ENCODE data around the gene KHK. TPM values are rescaled to one million over a fixed set of nuclear protein-coding genes. Genes with fewer than 3 reads are reported as not detected.
A peak's percentile ranks its signal among the peaks of the same experiment; 100 is the strongest.

KHK gene
- total RNA-seq, result 1 to 10 TPM in 1 of 2 donors, under 1 TPM in 1; 0.91 to 7.0 TPM

DNA sequence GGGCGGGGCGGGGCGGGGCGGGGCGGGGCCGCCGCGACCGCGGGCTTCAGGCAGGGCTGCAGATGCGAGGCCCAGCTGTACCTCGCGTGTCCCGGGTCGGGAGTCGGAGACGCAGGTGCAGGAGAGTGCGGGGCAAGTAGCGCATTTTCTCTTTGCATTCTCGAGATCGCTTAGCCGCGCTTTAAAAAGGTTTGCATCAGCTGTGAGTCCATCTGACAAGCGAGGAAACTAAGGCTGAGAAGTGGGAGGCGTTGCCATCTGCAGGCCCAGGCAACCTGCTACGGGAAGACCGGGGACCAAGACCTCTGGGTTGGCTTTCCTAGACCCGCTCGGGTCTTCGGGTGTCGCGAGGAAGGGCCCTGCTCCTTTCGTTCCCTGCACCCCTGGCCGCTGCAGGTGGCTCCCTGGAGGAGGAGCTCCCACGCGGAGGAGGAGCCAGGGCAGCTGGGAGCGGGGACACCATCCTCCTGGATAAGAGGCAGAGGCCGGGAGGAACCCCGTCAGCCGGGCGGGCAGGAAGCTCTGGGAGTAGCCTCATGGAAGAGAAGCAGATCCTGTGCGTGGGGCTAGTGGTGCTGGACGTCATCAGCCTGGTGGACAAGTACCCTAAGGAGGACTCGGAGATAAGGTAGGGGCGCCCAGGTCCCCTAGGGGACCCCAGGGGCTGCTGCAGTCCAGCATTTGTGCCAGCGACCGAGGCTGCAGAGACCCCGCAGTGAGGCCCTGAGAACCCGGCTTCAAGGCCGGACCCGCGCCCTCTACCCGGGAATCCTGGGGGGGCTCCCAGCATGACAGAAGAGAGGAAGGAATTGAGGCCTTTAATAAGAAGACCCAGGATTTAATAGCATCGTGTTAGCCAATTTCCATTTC, at the start of gene KHK:
TSS of gene KHK (plus strand) at position 49 of the 870 bp plus-strand sequence. CDS start at position 537, 488 bp downstream.
- intact Hi-C loops (cut with DNase I), result loop anchor here (5.0 kb wide), 1 partner anchor 125 kb away; no protein-coding TSS in a partner anchor
- H3K27ac ChIP-seq, result peak within 1 kb of the TSS; percentile 71 to 80
- 13% methylated on average over 44 of the region's 54 CpGs for WGBS
- H3K4me3 ChIP-seq, result peak within 1 kb of the TSS; percentile 38 to 56
- DNase-seq (ENCODE audit: low spot score), result no peak
- H3K9me3 ChIP-seq, result no peaks in the 10 kb centered on the region
- no peaks in the 10 kb centered on the region for H3K4me1 ChIP-seq (replicated peaks)
- H3K27me3 ChIP-seq (replicated peaks; ENCODE audit: insufficient read depth), result no peaks in the 10 kb centered on the region
- no peak for TF ChIP-seq POLR2A (IDR thresholded peaks at IDR 0.05)
- TF ChIP-seq POLR2AphosphoS5 (IDR thresholded peaks at IDR 0.05), result no peak
- TF ChIP-seq, protein P1, sequence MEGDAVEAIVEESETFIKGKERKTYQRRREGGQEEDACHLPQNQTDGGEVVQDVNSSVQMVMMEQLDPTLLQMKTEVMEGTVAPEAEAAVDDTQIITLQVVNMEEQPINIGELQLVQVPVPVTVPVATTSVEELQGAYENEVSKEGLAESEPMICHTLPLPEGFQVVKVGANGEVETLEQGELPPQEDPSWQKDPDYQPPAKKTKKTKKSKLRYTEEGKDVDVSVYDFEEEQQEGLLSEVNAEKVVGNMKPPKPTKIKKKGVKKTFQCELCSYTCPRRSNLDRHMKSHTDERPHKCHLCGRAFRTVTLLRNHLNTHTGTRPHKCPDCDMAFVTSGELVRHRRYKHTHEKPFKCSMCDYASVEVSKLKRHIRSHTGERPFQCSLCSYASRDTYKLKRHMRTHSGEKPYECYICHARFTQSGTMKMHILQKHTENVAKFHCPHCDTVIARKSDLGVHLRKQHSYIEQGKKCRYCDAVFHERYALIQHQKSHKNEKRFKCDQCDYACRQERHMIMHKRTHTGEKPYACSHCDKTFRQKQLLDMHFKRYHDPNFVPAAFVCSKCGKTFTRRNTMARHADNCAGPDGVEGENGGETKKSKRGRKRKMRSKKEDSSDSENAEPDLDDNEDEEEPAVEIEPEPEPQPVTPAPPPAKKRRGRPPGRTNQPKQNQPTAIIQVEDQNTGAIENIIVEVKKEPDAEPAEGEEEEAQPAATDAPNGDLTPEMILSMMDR (IDR thresholded peaks at IDR 0.05), result no peak
- H3K36me3 ChIP-seq, result no peaks in the 10 kb centered on the region

DNA sequence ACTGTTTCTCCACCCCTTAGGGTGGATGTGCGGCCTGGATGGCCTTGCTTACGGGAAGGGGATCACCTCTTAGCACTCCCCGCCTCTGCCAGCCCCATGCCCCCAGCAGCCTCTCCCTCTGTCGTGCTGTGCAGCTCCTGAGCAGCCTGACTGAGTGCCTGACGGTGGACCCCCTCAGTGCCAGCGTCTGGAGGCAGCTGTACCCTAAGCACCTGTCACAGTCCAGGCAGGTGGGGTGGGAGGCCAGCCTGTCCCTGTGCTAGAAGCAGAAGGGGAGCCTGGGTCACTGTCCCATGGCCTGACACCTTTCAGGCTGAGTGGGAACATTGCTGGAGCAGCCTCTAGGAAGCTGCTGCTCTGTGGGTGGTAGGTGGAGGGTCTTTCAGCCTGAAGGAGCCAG, 48.6 kb upstream of the KHK start:
- WGBS, result 85% methylated on average over 6 of the region's 6 CpGs
- no peak for TF ChIP-seq POLR2AphosphoS5 (IDR thresholded peaks at IDR 0.05)
- no peak for TF ChIP-seq POLR2A (IDR thresholded peaks at IDR 0.05)
- TF ChIP-seq, protein P1 (IDR thresholded peaks at IDR 0.05), result no peak
- Histone ChIP-seq H3K9me3 (no peaks in the 10 kb centered on the region), H3K27ac (no peak overlapping the region), H3K4me1 (replicated peaks) (no peaks in the 10 kb centered on the region), H3K36me3 (peaks cover 39 to 47% of the 10 kb centered on the region in 2 donors), H3K4me3 (no peak overlapping the region), H3K27me3 (replicated peaks; ENCODE audit: insufficient read depth) (no peaks in the 10 kb centered on the region)
- no peak for DNase-seq (ENCODE audit: low spot score)
- intact Hi-C loops (cut with DNase I), result no loop called here

DNA sequence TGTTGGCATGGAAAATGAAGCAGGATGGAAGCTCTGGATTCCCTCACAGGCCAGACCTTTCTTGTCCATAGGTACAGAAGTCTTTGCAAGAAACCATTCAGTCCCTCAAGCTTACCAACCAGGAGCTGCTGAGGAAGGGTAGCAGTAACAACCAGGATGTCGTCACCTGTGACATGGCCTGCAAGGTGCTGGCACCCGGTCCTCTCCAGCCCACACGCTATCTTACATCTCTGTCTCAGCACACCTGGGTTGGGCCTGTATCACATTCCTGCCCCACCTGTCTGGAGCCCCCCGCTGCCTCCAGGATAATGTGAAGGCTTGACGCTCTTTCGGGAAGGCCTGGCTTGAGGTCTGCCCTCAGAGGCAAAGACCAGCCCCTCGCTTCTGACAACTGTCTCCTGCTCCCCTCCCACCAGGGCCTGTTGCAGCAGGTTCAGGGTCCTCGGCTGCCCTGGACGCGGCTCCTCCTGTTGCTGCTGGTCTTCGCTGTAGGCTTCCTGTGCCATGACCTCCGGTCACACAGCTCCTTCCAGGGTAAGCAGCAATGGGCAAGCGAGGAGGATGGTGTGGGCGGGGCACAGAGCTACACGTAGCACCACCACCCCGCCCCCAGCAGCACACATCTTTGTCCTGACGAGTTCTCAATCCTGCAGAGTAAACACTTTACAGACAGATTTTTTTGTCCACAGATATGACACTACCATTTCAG, 47.8 kb upstream of the KHK start:
- DNase-seq (ENCODE audit: low spot score), result no peak
- TF ChIP-seq POLR2AphosphoS5 (IDR thresholded peaks at IDR 0.05) (no peak), POLR2A (IDR thresholded peaks at IDR 0.05) (no peak)
- TF ChIP-seq, protein P1 (IDR thresholded peaks at IDR 0.05), result no peak
- Histone ChIP-seq H3K4me1 (replicated peaks) (no peaks in the 10 kb centered on the region), H3K36me3 (peaks cover 39 to 47% of the 10 kb centered on the region in 2 donors), H3K4me3 (no peak overlapping the region), H3K27ac (no peak overlapping the region), H3K27me3 (replicated peaks; ENCODE audit: insufficient read depth) (no peaks in the 10 kb centered on the region), H3K9me3 (no peaks in the 10 kb centered on the region)
- 81% methylated on average over 17 of the region's 17 CpGs for WGBS
- intact Hi-C loops (cut with DNase I), result no loop called here

DNA sequence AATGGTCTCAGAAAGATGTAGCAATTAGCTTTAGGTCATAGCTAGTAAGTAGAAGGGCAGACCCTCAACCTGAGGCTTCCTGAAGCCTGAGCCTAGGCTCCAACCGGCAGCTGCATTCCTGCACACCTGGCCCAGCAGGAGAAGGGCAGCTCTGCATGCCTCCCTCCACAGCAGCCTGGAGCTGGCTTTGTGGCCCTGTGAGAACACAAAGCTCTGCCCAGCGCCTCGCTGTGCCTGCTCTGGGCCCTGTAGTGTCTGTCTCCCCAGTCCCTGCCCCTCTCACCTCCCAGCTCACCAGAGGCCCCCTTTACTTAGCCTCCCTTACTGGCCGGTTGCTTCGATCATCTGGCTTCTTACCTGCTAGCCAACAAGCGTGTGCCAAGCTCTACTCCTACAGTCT, 47.1 kb upstream of the KHK start:
- TF ChIP-seq, protein P1 (IDR thresholded peaks at IDR 0.05), result no peak
- TF ChIP-seq POLR2AphosphoS5 (IDR thresholded peaks at IDR 0.05) (no peak), POLR2A (IDR thresholded peaks at IDR 0.05) (no peak)
- DNase-seq (ENCODE audit: low spot score), result no peak
- intact Hi-C loops (cut with DNase I), result no loop called here
- Histone ChIP-seq H3K27ac (no peak overlapping the region), H3K36me3 (peaks cover 39 to 47% of the 10 kb centered on the region in 2 donors), H3K4me3 (no peak overlapping the region), H3K4me1 (replicated peaks) (no peaks in the 10 kb centered on the region), H3K27me3 (replicated peaks; ENCODE audit: insufficient read depth) (no peaks in the 10 kb centered on the region), H3K9me3 (no peaks in the 10 kb centered on the region)
- WGBS, result 87% methylated on average over 6 of the region's 6 CpGs

Data from prostate gland (tissue), 2 donors.